Measurements from ENCODE around the gene ONECUT2.

- no peak for TF ChIP-seq POLR2A (IDR thresholded peaks at IDR 0.05; ENCODE audit: low read length)
- TF ChIP-seq GATA1 (IDR thresholded peaks at IDR 0.05; ENCODE audit: low read depth, low read length) = no peak
Observed at GRCh38 chr18:57422313-57422872, 12.8 kb upstream of the ONECUT2 start.

Data from erythroblast (primary cell).